Gastrocnemius medialis (tissue), 4 donors: ENCODE data around the gene LRRC15. TPM values are rescaled to one million over a fixed set of nuclear protein-coding genes. Genes with fewer than 3 reads are reported as not detected.
A peak's percentile ranks its signal among the peaks of the same experiment; 100 is the strongest.

ENCODE experiments used
- ATAC-seq, 2 donors: fragments of 150-250 bp; one replicate each; pipeline ENCODE4 v1.9.1; 2016
- DNase-seq, 2 donors: peaks; one replicate each; pipeline ENCODE4 v3.0.0-alpha.2; 2019
- H3K27ac ChIP-seq, 4 donors: fragments of 200-600 bp; sonication (generic); 1 replicate in 1 of 4; 2 replicates in 3 of 4; pipeline ENCODE4 v1.5.1; 2016 to 2018; ENCODE audit warnings: mild to moderate bottlenecking in 2 of 4, moderate library complexity in 1 of 4
- H3K27me3 ChIP-seq, 3 donors: fragments of 200-600 bp; sonication (generic) in 2 of 3; 1 replicate in 1 of 3; 2 replicates in 2 of 3; pipeline versions ENCODE4 v1.5.1 to v1.6.0; 2016 to 2019; ENCODE audit warnings: mild to moderate bottlenecking in 1 of 3, moderate library complexity in 1 of 3
- H3K36me3 ChIP-seq, 2 donors: fragments of 200-600 bp; sonication (generic) in 1 of 2; one replicate each; pipeline ENCODE4 v1.5.1; 2017 to 2018
- H3K4me1 ChIP-seq, 2 donors: fragments of 200-600 bp; sonication (generic) in 1 of 2; one replicate each; pipeline ENCODE4 v1.5.1; 2016 to 2017; ENCODE audit warnings: mild to moderate bottlenecking in 2 of 2
- H3K4me3 ChIP-seq, 4 donors: fragments of 200-600 bp; sonication (generic) in 3 of 4; 1 replicate in 1 of 4; 2 replicates in 3 of 4; pipeline ENCODE4 v1.5.1; 2016 to 2019; ENCODE audit warnings: mild to moderate bottlenecking in 2 of 4
- H3K9me3 ChIP-seq, 3 donors: fragments of 200-600 bp; sonication (generic) in 2 of 3; 1 replicate in 1 of 3; 2 replicates in 2 of 3; pipeline ENCODE4 v1.5.1; 2016 to 2019
- POLR2A ChIP-seq, 2 donors: fragments of 450-650 bp; IDR thresholded peaks; one replicate each; pipeline ENCODE4 v1.6.1; 2017; ENCODE audit warnings: antibody characterized with exemption in 2 of 2, mild to moderate bottlenecking in 2 of 2, moderate library complexity in 2 of 2
- in situ Hi-C, 4 donors: fragments of 200-750 bp; cut with MboI; loops; one replicate each; pipeline versions ENCODE4 v1.15.0 to v1.8.0; 2017; ENCODE audit warnings: low sequenced_read_pairs in 4 of 4
- intact Hi-C: fragments of 100-400 bp; cut with DNase I; formaldehyde crosslinking; loops from one replicate; pipeline ENCODE4 v1.15.1; 2023; ENCODE audit warnings: low total_unique reads
- total RNA-seq, 4 donors: library from RNA; depleted of rRNA; stranded (reverse); fragments of >200 nt; gene quantifications; one replicate each; pipeline versions ENCODE4 v1.1.0 to v1.2.3, GENCODE V29; 2016
- TF ChIP-seq, protein P1 (sequence below), 5 experiments: fragments of 450-650 bp in 3 of 5; fragments of 200-600 bp in 2 of 5; sonication (generic) in 2 of 5; IDR thresholded peaks in 4 of 5; conservative IDR thresholded peaks in 1 of 5; 1 replicate in 4 of 5; 2 replicates in 1 of 5; pipeline ENCODE4 v1.5.1; 2016 to 2019; ENCODE audit warnings: antibody characterized with exemption in 5 of 5, mild to moderate bottlenecking in 3 of 5, moderate library complexity in 3 of 5

The LRRC15 gene
- total RNA-seq, 4 donors from 2014 or later: 0.05 TPM; not detected in 3

DNA sequence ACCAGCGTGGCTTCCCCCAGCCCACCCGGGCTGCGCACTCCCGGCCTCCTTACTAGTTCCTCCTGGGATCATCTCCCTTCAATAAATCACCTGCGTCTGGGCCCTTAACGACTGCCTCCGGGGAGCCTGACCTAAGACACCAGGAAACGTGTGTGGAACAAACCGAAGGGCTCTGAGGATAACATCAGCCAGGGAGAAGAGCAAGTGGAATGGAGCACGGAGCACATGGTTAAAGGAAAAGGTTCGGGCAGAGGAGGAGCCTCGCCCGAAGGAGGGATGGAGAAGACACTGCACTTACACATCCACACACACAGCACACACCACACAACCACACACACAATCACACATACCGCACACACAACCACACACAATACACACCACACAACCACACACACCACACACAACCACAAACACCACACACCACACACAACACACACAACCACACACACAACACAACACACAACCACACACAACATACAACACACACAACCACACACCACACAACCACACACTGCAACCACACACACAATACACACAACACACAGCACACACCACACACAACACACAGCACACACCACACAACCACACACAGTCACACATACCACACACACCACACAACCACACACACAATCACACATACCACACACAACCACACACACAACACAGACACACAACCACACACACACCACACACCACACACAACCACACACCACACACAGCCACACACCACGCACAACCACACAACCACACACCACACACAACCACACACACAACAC, 43.2 kb downstream of the LRRC15 start:
- no peak for DNase-seq
- Histone ChIP-seq H3K9me3 (no peaks in the 10 kb centered on the region), H3K4me3 (no peak overlapping the region), H3K36me3 (no peaks in the 10 kb centered on the region), H3K27me3 (peaks cover 0 to 10% (median 0%) of the 10 kb centered on the region in 3 donors), H3K4me1 (peaks cover 7 to 13% of the 10 kb centered on the region in 2 donors), H3K27ac (no peak overlapping the region)
- in situ Hi-C loops: loop anchor here in 2 of 4 donors (10.0 to 25.0 kb wide), 2 partner anchors 261 to 262 kb away; no protein-coding TSS in a partner anchor
- no peak for ATAC-seq
- TF ChIP-seq, protein P1, sequence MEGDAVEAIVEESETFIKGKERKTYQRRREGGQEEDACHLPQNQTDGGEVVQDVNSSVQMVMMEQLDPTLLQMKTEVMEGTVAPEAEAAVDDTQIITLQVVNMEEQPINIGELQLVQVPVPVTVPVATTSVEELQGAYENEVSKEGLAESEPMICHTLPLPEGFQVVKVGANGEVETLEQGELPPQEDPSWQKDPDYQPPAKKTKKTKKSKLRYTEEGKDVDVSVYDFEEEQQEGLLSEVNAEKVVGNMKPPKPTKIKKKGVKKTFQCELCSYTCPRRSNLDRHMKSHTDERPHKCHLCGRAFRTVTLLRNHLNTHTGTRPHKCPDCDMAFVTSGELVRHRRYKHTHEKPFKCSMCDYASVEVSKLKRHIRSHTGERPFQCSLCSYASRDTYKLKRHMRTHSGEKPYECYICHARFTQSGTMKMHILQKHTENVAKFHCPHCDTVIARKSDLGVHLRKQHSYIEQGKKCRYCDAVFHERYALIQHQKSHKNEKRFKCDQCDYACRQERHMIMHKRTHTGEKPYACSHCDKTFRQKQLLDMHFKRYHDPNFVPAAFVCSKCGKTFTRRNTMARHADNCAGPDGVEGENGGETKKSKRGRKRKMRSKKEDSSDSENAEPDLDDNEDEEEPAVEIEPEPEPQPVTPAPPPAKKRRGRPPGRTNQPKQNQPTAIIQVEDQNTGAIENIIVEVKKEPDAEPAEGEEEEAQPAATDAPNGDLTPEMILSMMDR (IDR thresholded peaks at IDR 0.05 in 4 of 5, conservative IDR thresholded peaks at IDR 0.05 in 1 of 5): no peak
- no peak for TF ChIP-seq POLR2A (IDR thresholded peaks at IDR 0.05)
- intact Hi-C loops: no loop called here

DNA sequence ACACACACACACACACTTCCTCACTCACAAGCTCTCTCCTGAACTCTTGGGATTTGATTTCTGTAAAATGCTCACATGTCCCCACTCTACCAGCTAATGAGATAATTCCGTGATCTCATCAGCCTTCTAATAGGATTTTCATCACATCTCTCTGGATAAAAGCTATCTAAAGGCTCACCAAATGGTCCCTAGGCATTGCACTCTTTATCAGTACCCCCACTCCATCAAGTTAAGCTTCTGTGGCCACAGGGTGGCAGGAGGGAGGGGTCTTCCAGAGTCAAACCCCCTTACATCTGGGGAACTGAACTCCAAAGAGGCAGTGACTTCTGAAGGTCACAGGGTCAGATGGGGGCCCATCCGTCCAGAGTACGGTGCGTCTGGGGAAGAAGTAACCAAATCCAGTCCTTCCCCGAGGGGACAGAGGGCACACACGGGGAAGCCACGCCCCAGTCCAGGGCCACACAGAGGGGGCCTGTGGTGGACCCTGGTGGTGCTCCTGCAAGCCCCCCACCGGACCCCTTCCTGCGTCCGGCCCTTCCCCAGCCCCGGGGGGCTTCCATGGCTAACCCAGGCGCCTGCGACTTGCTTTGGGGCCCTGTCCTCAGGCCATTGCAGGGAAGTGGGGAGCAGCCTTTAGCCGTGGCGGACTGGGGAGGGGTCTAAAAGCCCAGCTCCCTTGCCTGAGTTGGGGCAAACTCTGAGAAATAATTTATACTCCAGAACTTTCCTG, 44.0 kb downstream of the LRRC15 start:
- Histone ChIP-seq H3K27ac (no peak overlapping the region), H3K9me3 (no peaks in the 10 kb centered on the region), H3K4me1 (peaks cover 7 to 10% of the 10 kb centered on the region in 2 donors), H3K36me3 (no peaks in the 10 kb centered on the region), H3K4me3 (no peak overlapping the region), H3K27me3 (peaks cover 0 to 10% (median 0%) of the 10 kb centered on the region in 3 donors)
- TF ChIP-seq POLR2A (IDR thresholded peaks at IDR 0.05): no peak
- TF ChIP-seq, protein P1 (IDR thresholded peaks at IDR 0.05 in 4 of 5, conservative IDR thresholded peaks at IDR 0.05 in 1 of 5): no peak
- ATAC-seq (no peak), DNase-seq (no peak)
- in situ Hi-C loops: loop anchor here in 2 of 4 donors (10.0 to 25.0 kb wide), 2 partner anchors 261 to 262 kb away; no protein-coding TSS in a partner anchor
- intact Hi-C loops: no loop called here

DNA sequence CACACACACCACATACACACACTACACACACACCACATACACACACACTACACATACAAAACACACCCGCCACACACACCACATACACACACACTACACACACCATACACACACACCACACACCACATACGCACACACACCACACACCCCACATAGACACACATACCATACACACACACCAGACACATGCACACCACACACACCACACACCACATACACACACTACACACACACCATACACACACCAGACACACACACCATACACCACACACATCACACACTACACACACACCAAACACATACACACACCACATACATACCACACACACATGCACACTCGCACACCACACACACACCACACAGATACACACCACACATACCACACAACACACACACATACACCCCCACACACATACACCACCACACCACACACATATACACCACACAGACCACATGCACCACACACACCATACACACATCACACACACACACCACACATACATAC, 44.7 kb downstream of the LRRC15 start:
- H3K27ac ChIP-seq: no peak overlapping the region
- intact Hi-C loops (loop anchor here (5.0 kb wide), 2 partner anchors 258 to 328 kb away; no protein-coding TSS in a partner anchor), in situ Hi-C loops (loop anchor here in 2 of 4 donors (10.0 to 25.0 kb wide), 2 partner anchors 260 to 262 kb away; no protein-coding TSS in a partner anchor)
- no peak overlapping the region for H3K4me3 ChIP-seq
- H3K27me3 ChIP-seq: peaks cover 0 to 10% (median 0%) of the 10 kb centered on the region in 3 donors
- DNase-seq (no peak), ATAC-seq (no peak)
- TF ChIP-seq, protein P1 (IDR thresholded peaks at IDR 0.05 in 4 of 5, conservative IDR thresholded peaks at IDR 0.05 in 1 of 5): no peak
- TF ChIP-seq POLR2A (IDR thresholded peaks at IDR 0.05): no peak
- peaks cover 7 to 10% of the 10 kb centered on the region in 2 donors for H3K4me1 ChIP-seq
- H3K9me3 ChIP-seq: no peaks in the 10 kb centered on the region
- H3K36me3 ChIP-seq: no peaks in the 10 kb centered on the region

DNA sequence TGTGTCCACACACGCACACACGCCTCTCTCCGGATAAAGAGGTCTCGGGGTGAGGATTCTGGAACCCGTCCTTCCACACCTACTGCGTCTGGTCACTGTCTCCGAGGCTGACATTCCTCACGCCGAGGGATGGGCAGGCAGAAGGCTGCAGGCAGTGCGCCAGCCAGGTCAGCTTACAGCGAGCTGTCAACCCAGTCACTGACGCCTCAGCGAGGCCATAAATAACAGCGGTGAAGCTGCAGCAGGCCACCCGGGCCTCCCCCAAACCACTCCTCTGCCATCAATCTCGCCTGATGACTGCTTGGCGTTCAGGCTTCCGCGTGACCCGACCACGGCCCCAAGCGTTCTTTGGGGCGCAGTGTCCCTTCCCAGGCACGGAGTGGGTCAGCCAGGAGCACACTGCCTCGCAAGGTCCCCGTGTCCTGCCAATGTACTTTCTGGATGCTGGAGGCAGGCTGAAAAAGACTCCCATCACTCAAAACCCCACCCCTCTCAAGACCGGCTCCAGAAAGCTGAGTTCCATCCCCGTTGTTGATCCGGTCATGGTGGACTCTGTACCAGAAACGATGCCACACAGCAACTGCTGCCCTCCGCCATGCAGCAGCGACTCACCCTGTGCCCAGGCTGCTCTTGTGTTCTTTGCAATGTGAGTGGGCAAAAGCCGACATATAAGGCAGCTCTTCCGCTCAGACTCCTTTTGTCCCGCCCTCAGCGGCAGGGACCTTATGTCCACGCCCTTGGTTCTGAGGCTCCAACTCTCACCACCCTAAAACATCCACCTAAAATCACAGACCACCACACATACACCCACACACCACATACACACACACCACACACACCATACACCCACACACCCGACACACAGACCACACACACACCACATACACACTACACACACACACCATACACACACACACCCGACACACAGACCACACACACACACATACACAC, 45.5 kb downstream of the LRRC15 start:
- intact Hi-C loops (loop anchor here (2.0 to 5.0 kb wide), 4 partner anchors 47 to 327 kb away; no protein-coding TSS in a partner anchor), in situ Hi-C loops (loop anchor here in 1 of 4 donors (10.0 kb wide), 1 partner anchor 259 kb away; no protein-coding TSS in a partner anchor)
- no peaks in the 10 kb centered on the region for H3K36me3 ChIP-seq
- ATAC-seq (peak; percentile 86 to 89), DNase-seq (peak; percentile 89 to 94)
- H3K9me3 ChIP-seq: no peaks in the 10 kb centered on the region
- peak overlapping the region; percentile 85 to 92 (median 88) for H3K27ac ChIP-seq
- H3K4me3 ChIP-seq: peak overlapping the region; percentile 33 to 51 (median 48)
- peaks cover 7 to 10% of the 10 kb centered on the region in 2 donors for H3K4me1 ChIP-seq
- H3K27me3 ChIP-seq: peaks cover 0 to 10% (median 0%) of the 10 kb centered on the region in 3 donors
- TF ChIP-seq POLR2A (IDR thresholded peaks at IDR 0.05): peak; percentile 24 to 33
- TF ChIP-seq, protein P1 (IDR thresholded peaks at IDR 0.05 in 4 of 5, conservative IDR thresholded peaks at IDR 0.05 in 1 of 5): no peak
